GM12874 (cell line): ENCODE measurements around the gene PJA1.

ENCODE experiments used
- TF ChIP-seq, protein P1 (sequence below): IDR thresholded peaks from 2 replicates; pipeline ENCODE4 v1.5.1; 2011; ENCODE audit warnings: low read depth, mild to moderate bottlenecking, control low read depth, low read length, moderate library complexity; ENCODE audit not compliant: insufficient read depth

Gene PJA1

DNA sequence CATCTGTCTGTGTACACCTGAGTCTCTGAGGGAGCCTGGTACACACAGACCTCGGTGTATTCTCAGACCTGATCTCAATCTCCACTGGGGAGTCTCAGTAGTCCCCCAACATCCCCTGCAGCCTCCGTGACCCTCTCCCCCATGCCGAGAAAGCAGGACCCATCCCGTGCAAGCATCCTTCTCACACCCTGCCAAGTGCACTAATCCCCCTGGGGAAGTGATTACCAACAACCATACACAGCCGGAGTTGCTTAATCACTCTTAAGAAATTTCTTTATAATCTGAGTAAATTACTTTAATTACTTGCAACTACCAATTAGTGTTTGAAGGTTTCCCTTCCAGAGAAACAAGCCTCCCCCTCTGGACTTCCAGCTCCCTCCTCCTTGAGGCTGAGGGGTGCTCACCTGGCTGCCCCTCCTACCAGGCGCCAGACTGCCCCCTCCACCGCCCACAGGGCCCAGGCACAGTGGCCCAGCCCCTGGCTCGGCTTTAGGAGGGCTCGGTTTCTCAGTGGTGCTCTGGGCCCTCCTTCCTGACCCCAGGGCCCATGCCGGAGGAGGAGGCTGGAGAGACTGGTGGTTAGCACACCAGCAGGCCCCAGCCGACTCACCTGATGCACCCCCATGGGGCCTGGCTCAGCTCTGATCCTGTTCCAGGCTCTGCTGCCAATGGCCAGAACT is 43.8 kb downstream of the PJA1 start:
- TF ChIP-seq, protein P1, sequence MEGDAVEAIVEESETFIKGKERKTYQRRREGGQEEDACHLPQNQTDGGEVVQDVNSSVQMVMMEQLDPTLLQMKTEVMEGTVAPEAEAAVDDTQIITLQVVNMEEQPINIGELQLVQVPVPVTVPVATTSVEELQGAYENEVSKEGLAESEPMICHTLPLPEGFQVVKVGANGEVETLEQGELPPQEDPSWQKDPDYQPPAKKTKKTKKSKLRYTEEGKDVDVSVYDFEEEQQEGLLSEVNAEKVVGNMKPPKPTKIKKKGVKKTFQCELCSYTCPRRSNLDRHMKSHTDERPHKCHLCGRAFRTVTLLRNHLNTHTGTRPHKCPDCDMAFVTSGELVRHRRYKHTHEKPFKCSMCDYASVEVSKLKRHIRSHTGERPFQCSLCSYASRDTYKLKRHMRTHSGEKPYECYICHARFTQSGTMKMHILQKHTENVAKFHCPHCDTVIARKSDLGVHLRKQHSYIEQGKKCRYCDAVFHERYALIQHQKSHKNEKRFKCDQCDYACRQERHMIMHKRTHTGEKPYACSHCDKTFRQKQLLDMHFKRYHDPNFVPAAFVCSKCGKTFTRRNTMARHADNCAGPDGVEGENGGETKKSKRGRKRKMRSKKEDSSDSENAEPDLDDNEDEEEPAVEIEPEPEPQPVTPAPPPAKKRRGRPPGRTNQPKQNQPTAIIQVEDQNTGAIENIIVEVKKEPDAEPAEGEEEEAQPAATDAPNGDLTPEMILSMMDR: no peak

DNA sequence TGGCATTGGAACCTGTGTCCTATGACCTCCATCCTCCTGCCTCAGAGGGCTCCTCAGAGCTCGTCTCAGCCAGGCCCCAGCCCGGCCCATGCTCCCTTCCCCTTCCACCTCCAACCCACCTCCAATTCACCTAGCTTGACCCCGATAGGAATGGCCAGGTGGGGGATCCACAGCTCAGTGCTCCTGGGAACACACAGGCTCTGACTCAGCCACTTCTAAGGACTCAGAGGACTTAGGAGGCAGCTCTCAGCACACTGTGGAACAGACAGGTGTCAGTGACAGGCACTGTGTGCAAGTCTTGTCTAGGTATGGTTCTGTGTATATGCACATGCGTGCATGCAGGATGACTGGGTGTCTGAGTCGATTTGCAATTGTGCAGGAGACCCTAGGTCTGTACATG is 44.8 kb downstream of the PJA1 start:
- TF ChIP-seq, protein P1: no peak

DNA sequence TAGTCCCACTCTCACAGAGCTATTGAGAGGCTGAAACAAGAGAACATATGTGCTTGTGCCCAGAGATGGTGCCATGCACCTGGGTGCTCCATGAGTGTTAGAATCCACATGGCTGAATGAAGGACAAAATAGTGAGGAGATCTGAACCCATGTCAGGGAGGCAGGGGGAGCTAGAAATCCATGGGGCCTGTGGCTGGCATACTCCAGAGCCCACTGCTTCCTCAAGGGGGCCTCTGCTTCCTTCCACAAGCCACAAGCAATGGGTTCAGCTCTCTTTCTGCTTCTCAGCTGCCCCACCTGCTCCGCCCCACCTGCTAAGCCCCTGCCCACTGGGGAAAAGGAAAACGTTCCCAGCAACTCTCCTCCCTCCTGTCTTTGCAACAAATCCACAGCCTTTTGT is 46.1 kb downstream of the PJA1 start:
- TF ChIP-seq, protein P1: no peak

DNA sequence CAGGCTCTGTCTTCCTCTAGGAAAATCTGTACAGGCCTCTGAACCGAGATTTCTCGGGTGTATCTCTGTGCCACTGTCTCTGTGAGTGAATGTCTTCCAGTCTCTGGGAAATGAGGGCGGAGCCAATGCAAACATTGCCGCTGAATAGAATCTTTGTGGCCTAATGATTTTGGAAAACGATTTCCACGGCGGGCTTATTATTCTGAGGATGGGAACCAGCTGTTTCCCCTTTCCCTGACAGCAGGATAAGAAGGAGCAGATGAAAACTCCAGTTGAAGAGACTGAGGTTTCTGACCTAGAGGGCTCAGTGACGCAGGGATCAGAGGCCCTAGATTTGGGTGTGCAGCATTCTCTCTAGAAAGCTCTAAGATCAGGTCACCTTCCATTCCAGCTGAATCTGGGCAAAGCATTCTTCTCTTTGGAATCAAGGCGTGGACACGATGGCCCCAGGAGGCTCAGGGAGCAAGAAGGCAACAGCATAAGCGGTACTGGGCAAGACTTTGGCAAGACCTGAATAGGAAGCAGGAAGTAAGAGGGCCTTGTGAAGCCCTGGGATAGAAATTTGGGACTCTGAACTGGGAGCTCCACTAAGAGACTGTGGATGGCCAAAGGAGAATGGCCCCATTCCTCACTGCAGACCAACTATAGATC is 47.3 kb downstream of the PJA1 start:
- TF ChIP-seq, protein P1: no peak

DNA sequence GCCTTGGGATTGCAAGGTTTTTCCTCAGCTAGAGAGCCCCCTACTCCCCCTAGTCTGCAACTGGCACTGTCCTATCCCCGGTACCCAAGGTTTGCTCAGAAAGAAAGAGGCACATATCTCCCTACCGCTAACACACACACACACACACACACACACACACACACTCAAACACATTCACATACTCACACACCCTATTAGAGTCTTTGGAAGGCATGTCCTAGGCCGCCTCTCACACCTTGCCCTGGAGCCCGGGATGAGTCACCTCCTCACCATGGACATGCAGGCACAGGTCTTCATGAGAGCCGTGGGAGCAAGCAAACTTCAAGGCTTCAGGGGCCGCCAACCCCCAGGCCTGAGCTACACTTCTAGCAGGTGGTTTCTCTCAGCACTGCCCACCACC is 49.2 kb downstream of the PJA1 start:
- TF ChIP-seq, protein P1: no peak

DNA sequence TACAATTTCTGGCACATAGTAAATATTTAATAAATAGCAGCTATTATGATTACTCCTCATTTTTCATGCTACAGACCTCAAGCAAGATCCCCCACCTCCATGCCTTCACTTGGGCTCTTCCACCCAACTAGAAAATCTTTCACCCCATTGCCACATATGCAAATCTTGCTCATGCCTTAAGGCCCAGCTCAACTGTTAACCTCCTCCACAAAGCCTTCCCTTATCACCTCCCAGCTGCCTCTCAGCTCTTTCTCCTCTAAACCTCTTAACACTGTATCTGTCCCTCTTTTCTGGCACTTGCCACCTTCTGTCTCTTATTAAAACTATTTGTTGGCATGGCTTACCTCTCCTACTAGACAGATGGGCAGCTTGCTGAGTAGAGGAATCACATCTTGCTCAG is 51.5 kb downstream of the PJA1 start:
- TF ChIP-seq, protein P1: no peak
